SIG-M5 treated with dmso at 0.1 percent for 504 hours (cell line): ENCODE measurements around the gene MEGF6.

ENCODE experiments used
- DNase-seq: peaks from one replicate; lab custom pipeline; 2025; ENCODE audit not compliant: unreplicated experiment; lab: John Stamatoyannopoulos, UW

The MEGF6 gene

GRCh38 chr1:3645666-3646355 is 34.5 kb upstream of the MEGF6 start:
- no peak for DNase-seq

GRCh38 chr1:3645247-3645646 is 33.9 kb upstream of the MEGF6 start:
- DNase-seq, result no peak

- no peak for DNase-seq
Observed at GRCh38 chr1:3644273-3644672, 33.0 kb upstream of the MEGF6 start.

GRCh38 chr1:3642919-3643675 is 31.8 kb upstream of the MEGF6 start:
- DNase-seq, result no peak

GRCh38 chr1:3641816-3642215 is 30.5 kb upstream of the MEGF6 start:
- DNase-seq, result no peak

GRCh38 chr1:3641046-3641760 is 29.9 kb upstream of the MEGF6 start:
- DNase-seq, result no peak

GRCh38 chr1:3640121-3640837 is 29.0 kb upstream of the MEGF6 start:
- DNase-seq, result no peak

GRCh38 chr1:3639397-3639911 is 28.1 kb upstream of the MEGF6 start:
- DNase-seq, result no peak

GRCh38 chr1:3638676-3639075 is 27.4 kb upstream of the MEGF6 start:
- no peak for DNase-seq

- DNase-seq, result no peak
Observed at GRCh38 chr1:3638027-3638426, 26.7 kb upstream of the MEGF6 start.

GRCh38 chr1:3636531-3636930 is 25.2 kb upstream of the MEGF6 start:
- DNase-seq, result no peak

- no peak for DNase-seq
Observed at GRCh38 chr1:3636080-3636479, 24.8 kb upstream of the MEGF6 start.

- no peak for DNase-seq
Observed at GRCh38 chr1:3634059-3634800, 22.9 kb upstream of the MEGF6 start.

GRCh38 chr1:3633344-3634058 is 22.2 kb upstream of the MEGF6 start:
- no peak for DNase-seq

GRCh38 chr1:3632716-3633343 is 21.5 kb upstream of the MEGF6 start:
- no peak for DNase-seq

GRCh38 chr1:3632298-3632697 is 21.0 kb upstream of the MEGF6 start:
- no peak for DNase-seq

- no peak for DNase-seq
Observed at GRCh38 chr1:3631320-3632260, 20.3 kb upstream of the MEGF6 start.

- DNase-seq, result no peak
Observed at GRCh38 chr1:3630914-3631313, 19.6 kb upstream of the MEGF6 start.
